ENCODE data around the gene ATXN10.

ATXN10 gene

GRCh38 chr22:45833613-45834012, 162.0 kb downstream of the ATXN10 start:
- TF ChIP-seq GATA3 (IDR thresholded peaks at IDR 0.05; ENCODE audit: low read depth, low read length) = no peak
- TF ChIP-seq GATA2 (IDR thresholded peaks at IDR 0.05; ENCODE audit: low read depth, low read length) = no peak

- TF ChIP-seq GATA3 (IDR thresholded peaks at IDR 0.05; ENCODE audit: low read depth, low read length) = no peak
- TF ChIP-seq GATA2 (IDR thresholded peaks at IDR 0.05; ENCODE audit: low read depth, low read length) = no peak
These were observed 162.6 kb downstream of the ATXN10 start for GRCh38 chr22:45834241-45834640.

- TF ChIP-seq GATA2 (IDR thresholded peaks at IDR 0.05; ENCODE audit: low read depth, low read length) (no peak), GATA3 (IDR thresholded peaks at IDR 0.05; ENCODE audit: low read depth, low read length) (no peak)
These were observed 163.2 kb downstream of the ATXN10 start for GRCh38 chr22:45834795-45835194.

GRCh38 chr22:45836418-45837169, 165.0 kb downstream of the ATXN10 start:
- TF ChIP-seq GATA3 (IDR thresholded peaks at IDR 0.05; ENCODE audit: low read depth, low read length) = no peak
- no peak for TF ChIP-seq GATA2 (IDR thresholded peaks at IDR 0.05; ENCODE audit: low read depth, low read length)

- TF ChIP-seq GATA2 (IDR thresholded peaks at IDR 0.05; ENCODE audit: low read depth, low read length) (no peak), GATA3 (IDR thresholded peaks at IDR 0.05; ENCODE audit: low read depth, low read length) (no peak)
These were observed 165.9 kb downstream of the ATXN10 start for GRCh38 chr22:45837508-45837907.

GRCh38 chr22:45838305-45838887, 166.8 kb downstream of the ATXN10 start:
- TF ChIP-seq GATA3 (IDR thresholded peaks at IDR 0.05; ENCODE audit: low read depth, low read length) = no peak
- no peak for TF ChIP-seq GATA2 (IDR thresholded peaks at IDR 0.05; ENCODE audit: low read depth, low read length)

- TF ChIP-seq GATA2 (IDR thresholded peaks at IDR 0.05; ENCODE audit: low read depth, low read length) (no peak), GATA3 (IDR thresholded peaks at IDR 0.05; ENCODE audit: low read depth, low read length) (no peak)
These were observed 168.8 kb downstream of the ATXN10 start for GRCh38 chr22:45840483-45840882.

GRCh38 chr22:45842291-45842991, 170.8 kb downstream of the ATXN10 start:
- TF ChIP-seq GATA2 (IDR thresholded peaks at IDR 0.05; ENCODE audit: low read depth, low read length) (no peak), GATA3 (IDR thresholded peaks at IDR 0.05; ENCODE audit: low read depth, low read length) (no peak)

GRCh38 chr22:45843031-45843430, 171.4 kb downstream of the ATXN10 start:
- no peak for TF ChIP-seq GATA3 (IDR thresholded peaks at IDR 0.05; ENCODE audit: low read depth, low read length)
- TF ChIP-seq GATA2 (IDR thresholded peaks at IDR 0.05; ENCODE audit: low read depth, low read length) = no peak

- TF ChIP-seq GATA3 (IDR thresholded peaks at IDR 0.05; ENCODE audit: low read depth, low read length) (no peak), GATA2 (IDR thresholded peaks at IDR 0.05; ENCODE audit: low read depth, low read length) (no peak)
These were observed 172.4 kb downstream of the ATXN10 start for GRCh38 chr22:45843986-45844385.

GRCh38 chr22:45845076-45845487, 173.4 kb downstream of the ATXN10 start:
- TF ChIP-seq GATA2 (IDR thresholded peaks at IDR 0.05; ENCODE audit: low read depth, low read length) = no peak

GRCh38 chr22:45846952-45847351, 175.3 kb downstream of the ATXN10 start:
- TF ChIP-seq GATA2 (IDR thresholded peaks at IDR 0.05; ENCODE audit: low read depth, low read length) (no peak), GATA3 (IDR thresholded peaks at IDR 0.05; ENCODE audit: low read depth, low read length) (no peak)

- TF ChIP-seq GATA2 (IDR thresholded peaks at IDR 0.05; ENCODE audit: low read depth, low read length) (no peak), GATA3 (IDR thresholded peaks at IDR 0.05; ENCODE audit: low read depth, low read length) (no peak)
These were observed 177.3 kb downstream of the ATXN10 start for GRCh38 chr22:45848904-45849303.

- no peak for TF ChIP-seq GATA3 (IDR thresholded peaks at IDR 0.05; ENCODE audit: low read depth, low read length)
- TF ChIP-seq GATA2 (IDR thresholded peaks at IDR 0.05; ENCODE audit: low read depth, low read length) = no peak
These were observed 181.2 kb downstream of the ATXN10 start for GRCh38 chr22:45852826-45853225.

- no peak for TF ChIP-seq GATA2 (IDR thresholded peaks at IDR 0.05; ENCODE audit: low read depth, low read length)
- no peak for TF ChIP-seq GATA3 (IDR thresholded peaks at IDR 0.05; ENCODE audit: low read depth, low read length)
These were observed 184.3 kb downstream of the ATXN10 start for GRCh38 chr22:45855961-45856360.
